GM21360 (cell line): ENCODE measurements around the gene CEP131.

Experiments
- ATAC-seq: cut with Tn5 transposase; IDR thresholded peaks from one replicate; pipeline ENCODE4 v1.9.1; 2021; ENCODE audit warnings: mild to moderate bottlenecking, moderate library complexity; ENCODE audit not compliant: unreplicated experiment

CEP131 gene

GRCh38 chr17:81203136-81203535 lies 19.6 kb downstream of the CEP131 start:
- ATAC-seq = no peak

GRCh38 chr17:81202318-81202717 lies 20.4 kb downstream of the CEP131 start:
- no peak for ATAC-seq

GRCh38 chr17:81200695-81201580 lies 21.8 kb downstream of the CEP131 start:
- ATAC-seq = no peak

GRCh38 chr17:81200201-81200600 lies 22.6 kb downstream of the CEP131 start:
- ATAC-seq = no peak

- ATAC-seq = no peak
These were observed 23.3 kb downstream of the CEP131 start for GRCh38 chr17:81199482-81199830.

- no peak for ATAC-seq
These were observed 23.8 kb downstream of the CEP131 start for GRCh38 chr17:81198826-81199481.

GRCh38 chr17:81197831-81198490 lies 24.8 kb downstream of the CEP131 start:
- no peak for ATAC-seq

GRCh38 chr17:81197409-81197795 lies 25.4 kb downstream of the CEP131 start:
- ATAC-seq = no peak

GRCh38 chr17:81196505-81197408 lies 26.0 kb downstream of the CEP131 start:
- ATAC-seq = no peak

- ATAC-seq = no peak
These were observed 26.7 kb downstream of the CEP131 start for GRCh38 chr17:81195941-81196495.

GRCh38 chr17:81194941-81195901 lies 27.5 kb downstream of the CEP131 start:
- no peak for ATAC-seq

GRCh38 chr17:81194225-81194760 lies 28.5 kb downstream of the CEP131 start:
- no peak for ATAC-seq

- no peak for ATAC-seq
These were observed 29.1 kb downstream of the CEP131 start for GRCh38 chr17:81193470-81194224.

GRCh38 chr17:81193051-81193410 lies 29.7 kb downstream of the CEP131 start:
- ATAC-seq = no peak

GRCh38 chr17:81192386-81193050 lies 30.2 kb downstream of the CEP131 start:
- ATAC-seq = no peak

- no peak for ATAC-seq
These were observed 31.1 kb downstream of the CEP131 start for GRCh38 chr17:81191646-81192045.

- ATAC-seq = no peak
These were observed 31.6 kb downstream of the CEP131 start for GRCh38 chr17:81191116-81191515.

- ATAC-seq = no peak
These were observed 32.2 kb downstream of the CEP131 start for GRCh38 chr17:81190591-81190990.
